ENCODE data around the gene UGT3A1.

GRCh38 chr5:35996076-35996475 lies 4.9 kb upstream of the UGT3A1 start:
- TF ChIP-seq POLR2A (IDR thresholded peaks at IDR 0.05; ENCODE audit: low read depth, low read length) (no peak), TAF1 (IDR thresholded peaks at IDR 0.05; ENCODE audit: low read depth, low read length) (no peak)
